Measurements from ENCODE around the gene FADS2. TPM values are rescaled to one million over a fixed set of nuclear protein-coding genes. Genes with fewer than 3 reads are reported as not detected.

The FADS2 gene
- total RNA-seq, 1 donor from 2014 or later: 315 TPM

DNA sequence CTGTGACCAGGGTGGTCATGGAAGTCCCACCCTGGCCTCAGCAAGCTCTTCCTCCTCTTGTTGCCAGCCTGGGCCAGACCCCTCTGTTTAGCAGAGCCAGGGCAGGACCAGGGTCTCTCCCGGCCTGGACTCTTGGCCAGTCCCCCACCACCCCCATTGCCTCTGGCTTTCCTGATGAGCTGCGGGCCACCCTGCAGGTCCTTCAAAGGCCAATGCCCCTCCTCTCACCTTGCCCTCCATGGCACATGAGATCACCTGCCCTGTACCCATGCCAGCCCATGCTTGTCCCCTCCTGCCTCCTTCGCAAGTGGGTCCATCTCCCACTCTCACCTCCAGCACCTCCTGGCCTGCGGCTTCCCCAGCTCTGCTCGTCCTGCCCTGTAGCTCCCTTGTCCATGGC lies 10.4 kb downstream of the FADS2 start:
- Mint-ChIP-seq H3K36me3 (ENCODE audit: low read depth) (peaks cover 34% of the 10 kb centered on the region), H3K9me3 (ENCODE audit: low read depth) (no peaks in the 10 kb centered on the region), H3K27me3 (ENCODE audit: low read depth) (no peaks in the 10 kb centered on the region), H3K4me1 (ENCODE audit: low read depth) (peaks cover 25% of the 10 kb centered on the region), H3K4me3 (ENCODE audit: unreplicated experiment) (no peak overlapping the region), H3K27ac (ENCODE audit: unreplicated experiment) (no peak overlapping the region)
- TF ChIP-seq, protein P1, sequence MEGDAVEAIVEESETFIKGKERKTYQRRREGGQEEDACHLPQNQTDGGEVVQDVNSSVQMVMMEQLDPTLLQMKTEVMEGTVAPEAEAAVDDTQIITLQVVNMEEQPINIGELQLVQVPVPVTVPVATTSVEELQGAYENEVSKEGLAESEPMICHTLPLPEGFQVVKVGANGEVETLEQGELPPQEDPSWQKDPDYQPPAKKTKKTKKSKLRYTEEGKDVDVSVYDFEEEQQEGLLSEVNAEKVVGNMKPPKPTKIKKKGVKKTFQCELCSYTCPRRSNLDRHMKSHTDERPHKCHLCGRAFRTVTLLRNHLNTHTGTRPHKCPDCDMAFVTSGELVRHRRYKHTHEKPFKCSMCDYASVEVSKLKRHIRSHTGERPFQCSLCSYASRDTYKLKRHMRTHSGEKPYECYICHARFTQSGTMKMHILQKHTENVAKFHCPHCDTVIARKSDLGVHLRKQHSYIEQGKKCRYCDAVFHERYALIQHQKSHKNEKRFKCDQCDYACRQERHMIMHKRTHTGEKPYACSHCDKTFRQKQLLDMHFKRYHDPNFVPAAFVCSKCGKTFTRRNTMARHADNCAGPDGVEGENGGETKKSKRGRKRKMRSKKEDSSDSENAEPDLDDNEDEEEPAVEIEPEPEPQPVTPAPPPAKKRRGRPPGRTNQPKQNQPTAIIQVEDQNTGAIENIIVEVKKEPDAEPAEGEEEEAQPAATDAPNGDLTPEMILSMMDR (IDR thresholded peaks at IDR 0.05): no peak
- peak; percentile 68 for DNase-seq (ENCODE audit: low spot score)

DNA sequence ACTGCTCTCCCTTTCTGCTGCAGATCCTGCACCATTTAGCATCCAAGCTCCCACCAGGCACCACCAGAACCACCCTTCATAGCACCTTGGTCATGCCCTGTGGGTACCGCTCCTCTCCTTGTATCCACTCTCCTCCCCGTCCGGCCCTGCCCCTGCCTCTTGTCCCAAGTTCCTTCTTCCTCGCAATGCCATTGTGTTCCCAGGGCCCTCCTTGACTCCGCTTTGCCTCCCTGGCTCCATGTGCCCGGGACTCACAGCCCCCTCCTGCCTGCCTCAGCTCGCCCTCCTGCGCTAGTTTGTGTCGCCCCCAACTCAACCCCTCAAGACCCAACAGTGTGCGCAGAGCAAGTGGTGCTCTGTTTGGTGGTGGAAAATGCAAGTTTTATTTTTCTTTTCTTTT lies 10.8 kb downstream of the FADS2 start:
- TF ChIP-seq, protein P1 (IDR thresholded peaks at IDR 0.05): no peak
- H3K27me3 Mint-ChIP-seq (ENCODE audit: low read depth): no peaks in the 10 kb centered on the region
- no peak overlapping the region for H3K4me3 Mint-ChIP-seq (ENCODE audit: unreplicated experiment)
- no peaks in the 10 kb centered on the region for H3K9me3 Mint-ChIP-seq (ENCODE audit: low read depth)
- DNase-seq (ENCODE audit: low spot score): peak; percentile 61
- H3K36me3 Mint-ChIP-seq (ENCODE audit: low read depth): peaks cover 32% of the 10 kb centered on the region
- no peak overlapping the region for H3K27ac Mint-ChIP-seq (ENCODE audit: unreplicated experiment)
- peaks cover 21% of the 10 kb centered on the region for H3K4me1 Mint-ChIP-seq (ENCODE audit: low read depth)

DNA sequence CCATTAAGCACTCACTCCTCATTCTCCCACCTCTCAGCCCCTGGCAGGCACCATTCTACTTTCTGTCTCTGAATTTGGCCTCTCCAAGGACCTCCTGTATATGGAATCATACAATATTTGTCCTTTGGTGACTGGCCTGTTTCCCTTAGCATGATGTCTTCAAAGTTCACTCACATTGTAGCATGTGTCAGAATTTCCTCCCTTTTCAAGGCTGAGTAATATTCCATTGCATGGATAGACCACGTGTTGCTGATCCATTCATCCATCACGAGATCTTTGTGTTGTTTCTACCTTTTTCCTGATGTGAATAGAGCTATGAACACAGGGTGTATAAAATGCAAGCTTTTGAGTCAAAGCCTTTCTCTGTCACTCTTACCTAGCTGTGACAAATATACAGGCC lies 11.6 kb downstream of the FADS2 start:
- no peaks in the 10 kb centered on the region for H3K27me3 Mint-ChIP-seq (ENCODE audit: low read depth)
- H3K4me1 Mint-ChIP-seq (ENCODE audit: low read depth): peaks cover 12% of the 10 kb centered on the region
- TF ChIP-seq, protein P1 (IDR thresholded peaks at IDR 0.05): no peak
- DNase-seq (ENCODE audit: low spot score): no peak
- no peak overlapping the region for H3K4me3 Mint-ChIP-seq (ENCODE audit: unreplicated experiment)
- H3K27ac Mint-ChIP-seq (ENCODE audit: unreplicated experiment): no peak overlapping the region
- H3K36me3 Mint-ChIP-seq (ENCODE audit: low read depth): peaks cover 32% of the 10 kb centered on the region
- H3K9me3 Mint-ChIP-seq (ENCODE audit: low read depth): no peaks in the 10 kb centered on the region

DNA sequence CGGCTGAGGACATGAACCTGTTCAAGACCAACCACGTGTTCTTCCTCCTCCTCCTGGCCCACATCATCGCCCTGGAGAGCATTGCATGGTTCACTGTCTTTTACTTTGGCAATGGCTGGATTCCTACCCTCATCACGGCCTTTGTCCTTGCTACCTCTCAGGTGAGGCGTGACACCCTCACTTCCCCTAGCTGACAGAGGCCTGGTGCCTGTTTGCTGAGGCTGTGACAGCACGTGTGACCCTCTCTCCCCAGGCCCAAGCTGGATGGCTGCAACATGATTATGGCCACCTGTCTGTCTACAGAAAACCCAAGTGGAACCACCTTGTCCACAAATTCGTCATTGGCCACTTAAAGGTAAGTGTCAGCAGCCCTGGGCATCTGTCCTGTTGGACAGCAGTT lies 12.3 kb downstream of the FADS2 start:
- peaks cover 7% of the 10 kb centered on the region for H3K4me1 Mint-ChIP-seq (ENCODE audit: low read depth)
- H3K36me3 Mint-ChIP-seq (ENCODE audit: low read depth): peaks cover 35% of the 10 kb centered on the region
- H3K9me3 Mint-ChIP-seq (ENCODE audit: low read depth): no peaks in the 10 kb centered on the region
- DNase-seq (ENCODE audit: low spot score): peak; percentile 37
- no peak overlapping the region for H3K4me3 Mint-ChIP-seq (ENCODE audit: unreplicated experiment)
- no peak overlapping the region for H3K27ac Mint-ChIP-seq (ENCODE audit: unreplicated experiment)
- H3K27me3 Mint-ChIP-seq (ENCODE audit: low read depth): no peaks in the 10 kb centered on the region
- TF ChIP-seq, protein P1 (IDR thresholded peaks at IDR 0.05): no peak

DNA sequence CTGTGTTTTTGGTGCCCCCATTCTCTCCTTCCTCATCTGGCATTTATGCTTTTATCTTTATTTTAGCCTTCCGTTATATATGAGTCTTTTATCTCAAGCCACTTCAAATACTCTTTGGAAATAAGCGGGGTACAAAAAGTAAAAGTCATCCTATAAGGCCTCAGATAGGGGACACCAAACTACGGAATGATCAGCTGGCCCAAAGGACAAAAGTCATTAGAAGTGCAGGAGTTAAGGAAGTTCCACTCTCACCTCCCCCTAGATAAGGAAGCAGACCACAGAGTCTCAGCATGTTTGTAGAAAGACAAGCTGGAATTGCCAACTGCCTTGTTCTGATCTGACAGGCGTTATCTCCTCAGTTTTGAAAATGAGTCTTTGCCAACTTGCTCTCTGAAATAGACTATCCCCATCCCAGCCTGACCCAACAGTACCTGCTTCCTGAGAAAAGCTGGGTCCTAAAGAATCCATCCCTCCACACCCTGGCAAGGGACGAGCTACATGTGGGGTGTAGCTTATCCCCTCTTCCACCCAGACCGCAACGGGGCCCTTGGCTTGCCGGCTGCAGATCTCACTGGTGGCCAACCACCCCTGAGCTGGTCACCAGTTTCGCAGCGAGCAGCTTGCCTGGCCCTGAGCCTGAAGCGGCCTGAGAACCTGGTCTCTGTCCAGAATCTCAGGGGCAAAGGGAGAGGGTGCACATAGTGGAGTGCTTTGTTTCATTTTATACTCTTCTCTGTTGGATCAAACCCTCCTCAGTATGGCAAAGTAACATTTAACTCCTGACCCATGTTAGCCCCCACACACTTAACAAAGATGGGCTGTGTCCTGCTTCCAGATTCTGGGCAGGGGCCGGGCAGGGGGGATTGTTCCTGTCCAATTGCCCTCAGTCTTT lies 13.8 kb downstream of the FADS2 start:
- H3K4me1 Mint-ChIP-seq (ENCODE audit: low read depth): peaks cover 2% of the 10 kb centered on the region
- no peak overlapping the region for H3K4me3 Mint-ChIP-seq (ENCODE audit: unreplicated experiment)
- TF ChIP-seq, protein P1 (IDR thresholded peaks at IDR 0.05): no peak
- peak; percentile 57 for DNase-seq (ENCODE audit: low spot score)
- peaks cover 40% of the 10 kb centered on the region for H3K36me3 Mint-ChIP-seq (ENCODE audit: low read depth)
- no peak overlapping the region for H3K27ac Mint-ChIP-seq (ENCODE audit: unreplicated experiment)
- H3K9me3 Mint-ChIP-seq (ENCODE audit: low read depth): no peaks in the 10 kb centered on the region
- H3K27me3 Mint-ChIP-seq (ENCODE audit: low read depth): no peaks in the 10 kb centered on the region

Data from chondrocyte (in vitro differentiated cells).